Activated T-helper 1 cell treated with anti-CD3 and anti-CD28 coated beads, Interleukin-12 subunit alpha, Interleukin-12 subunit beta, Interleukin-2, Interleukin-4 antibody, amounts not matched to agents 30 ng/mL and 10 ng/mL and 1 ng/mL, durations not matched to agents 14 hours and 24 hours and 36 hours (primary cell): Measurements from ENCODE around the gene TBX19. TPM values are rescaled to one million over a fixed set of nuclear protein-coding genes. Genes with fewer than 3 reads are reported as not detected.
"Not testable (repeated sequence)": the region's sequence is repeated elsewhere in the genome, so short reads cannot be mapped to it uniquely, and the experiment has no call there.

ENCODE experiments used
- DNase-seq: peaks from one replicate; pipeline ENCODE4 v3.0.0; 2021; ENCODE audit warnings: low spot score
- H3K27ac Mint-ChIP-seq: one replicate; pipeline ENCODE4 v1.8.0; 2021; ENCODE audit warnings: mild to moderate bottlenecking, mixed read lengths
- H3K27me3 Mint-ChIP-seq: one replicate; pipeline ENCODE4 v1.8.0; 2022; ENCODE audit warnings: mild to moderate bottlenecking, moderate library complexity, mixed read lengths; ENCODE audit not compliant: insufficient read depth
- H3K36me3 Mint-ChIP-seq: one replicate; pipeline ENCODE4 v1.8.0; 2021; ENCODE audit warnings: low read depth, mixed read lengths
- H3K4me1 Mint-ChIP-seq: one replicate; pipeline ENCODE4 v1.8.0; 2021; ENCODE audit warnings: low read depth, mixed read lengths
- H3K4me3 Mint-ChIP-seq: one replicate; pipeline ENCODE4 v1.8.0; 2021; ENCODE audit warnings: mild to moderate bottlenecking, moderate library complexity, mixed read lengths
- H3K9me3 Mint-ChIP-seq: one replicate; pipeline ENCODE4 v1.8.0; 2021; ENCODE audit warnings: mixed read lengths
- intact Hi-C: fragments of 100-400 bp; cut with micrococcal nuclease; formaldehyde crosslinking; loops from one replicate; pipeline ENCODE4 v1.15.1; 2024
- total RNA-seq: library from RNA; stranded (reverse); gene quantifications from 2 replicates; pipeline ENCODE4 v1.2.3, GENCODE V29; 2022

TBX19 gene
- total RNA-seq, 1 donor from 2014 or later, result 2.0 TPM

DNA sequence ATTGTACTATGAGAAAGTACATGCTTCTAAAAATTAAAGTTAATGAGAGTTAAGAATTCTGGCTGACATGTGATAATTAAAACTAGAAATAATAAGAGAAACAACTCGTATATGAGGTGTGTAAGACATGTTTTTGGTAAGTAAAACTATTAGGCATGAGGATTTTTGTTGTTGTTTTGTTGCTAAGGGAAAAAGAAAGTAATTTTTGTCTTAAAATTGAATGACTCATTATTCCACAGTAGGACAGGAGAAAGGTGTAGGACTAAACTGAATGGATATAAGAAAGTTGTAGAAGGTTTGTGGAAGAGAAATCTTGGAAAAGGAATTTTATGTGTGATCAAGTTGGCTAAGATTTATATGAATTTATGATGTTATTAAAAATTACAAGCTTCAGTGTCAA is 54.8 kb downstream of the TBX19 start:
- Mint-ChIP-seq H3K9me3 (peaks cover 3% of the 10 kb centered on the region), H3K27me3 (peaks cover 7% of the 10 kb centered on the region), H3K4me3 (no peak overlapping the region), H3K4me1 (peaks cover 31% of the 10 kb centered on the region), H3K36me3 (peaks cover 8% of the 10 kb centered on the region), H3K27ac (no peak overlapping the region)
- DNase-seq, result no peak
- intact Hi-C loops, result no loop called here

DNA sequence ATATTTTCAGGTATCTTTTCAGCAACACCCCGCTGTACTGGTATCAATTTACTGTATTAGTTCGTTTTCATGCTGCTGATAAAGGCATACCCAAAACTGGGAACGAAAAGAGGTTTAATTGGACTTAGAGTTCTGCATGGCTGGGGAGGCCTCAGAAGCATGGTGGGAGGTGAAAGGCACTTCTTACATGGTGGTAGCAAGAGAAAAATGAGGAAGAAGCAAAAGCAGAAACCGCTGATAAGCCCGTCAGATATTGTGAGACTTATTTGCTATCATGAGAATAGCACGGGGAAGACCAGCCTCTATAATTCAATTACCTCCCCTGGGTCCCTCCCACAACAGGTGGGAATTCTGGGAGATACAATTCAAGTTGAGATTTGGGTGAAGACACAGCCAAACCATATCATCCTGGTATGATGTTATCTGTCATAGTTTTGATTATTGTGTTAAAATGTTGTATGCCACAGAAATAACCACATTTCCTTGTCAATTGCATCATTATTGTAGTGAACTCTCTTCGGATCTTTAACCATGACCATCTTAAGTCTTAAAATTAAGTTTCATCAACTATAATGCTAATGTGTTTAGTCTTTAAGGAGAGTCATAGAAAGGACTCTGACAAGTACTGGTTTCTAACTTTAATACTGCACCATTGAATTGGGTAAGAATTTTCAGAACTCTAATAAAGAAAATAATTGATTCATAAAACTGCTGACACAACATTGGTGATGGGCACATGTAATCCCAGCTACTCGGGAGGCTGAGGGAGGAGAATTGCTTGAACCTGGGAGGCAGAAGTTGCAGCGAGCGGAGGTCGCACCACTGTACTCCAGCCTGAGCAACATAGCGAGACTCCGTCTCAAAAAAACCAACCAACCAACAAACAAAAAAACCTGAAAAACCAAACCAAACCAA is 58.2 kb downstream of the TBX19 start:
- no peak overlapping the region for H3K27ac Mint-ChIP-seq
- peaks cover 63% of the 10 kb centered on the region for H3K4me1 Mint-ChIP-seq
- intact Hi-C loops, result no loop called here

DNA sequence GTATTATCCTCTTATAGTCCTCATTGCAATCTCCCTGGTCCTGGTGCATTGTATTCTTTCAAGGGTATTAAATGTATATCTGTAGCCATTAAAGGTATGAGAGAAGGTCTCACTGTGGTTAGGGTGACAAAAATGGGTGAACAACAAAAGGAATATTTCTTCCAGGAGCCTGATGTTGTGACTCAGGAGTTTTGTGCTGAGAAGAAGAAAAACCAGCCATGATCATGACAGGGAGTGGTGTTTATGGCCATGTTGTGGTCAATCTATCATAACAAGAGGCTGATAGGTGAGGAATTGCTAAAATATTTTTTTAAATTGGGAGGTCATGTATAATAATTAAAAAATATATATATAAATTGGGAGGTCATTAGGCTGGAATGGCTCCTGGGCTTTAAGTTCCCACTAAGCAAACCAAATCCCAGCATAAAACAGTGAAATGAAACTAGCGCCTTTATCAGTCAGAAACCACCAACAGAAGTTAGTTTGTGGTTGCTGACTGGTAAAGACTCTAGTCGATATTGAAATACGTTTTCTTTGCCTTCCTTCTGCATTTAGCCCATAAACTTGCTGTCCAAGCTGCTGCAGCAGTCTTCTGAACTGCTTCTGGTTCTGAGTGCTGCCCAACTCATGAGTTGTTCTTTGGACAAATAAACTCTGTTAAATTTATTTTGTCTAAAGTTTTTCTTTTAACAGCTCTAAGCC is 60.3 kb downstream of the TBX19 start:
- peak overlapping the region; percentile 54 for H3K27ac Mint-ChIP-seq
- peaks cover 62% of the 10 kb centered on the region for H3K4me1 Mint-ChIP-seq
- peaks cover 8% of the 10 kb centered on the region for H3K36me3 Mint-ChIP-seq
- no peak overlapping the region for H3K4me3 Mint-ChIP-seq
- intact Hi-C loops, result loop anchor here (5.0 to 10.0 kb wide), 6 partner anchors 764 to 1251 kb away; partner anchors contain the start of genes ATP1B1, BLZF1, NME7 and SLC19A2
- H3K9me3 Mint-ChIP-seq, result peaks cover 6% of the 10 kb centered on the region
- no peak for DNase-seq
- H3K27me3 Mint-ChIP-seq, result peaks cover 7% of the 10 kb centered on the region

More for the DNA sequence above, 58.2 kb downstream of the TBX19 start:
- DNase-seq, result no peak
- Mint-ChIP-seq H3K4me3 (no peak overlapping the region), H3K27me3 (peaks cover 7% of the 10 kb centered on the region), H3K36me3 (peaks cover 8% of the 10 kb centered on the region), H3K9me3 (peaks cover 6% of the 10 kb centered on the region)

DNA sequence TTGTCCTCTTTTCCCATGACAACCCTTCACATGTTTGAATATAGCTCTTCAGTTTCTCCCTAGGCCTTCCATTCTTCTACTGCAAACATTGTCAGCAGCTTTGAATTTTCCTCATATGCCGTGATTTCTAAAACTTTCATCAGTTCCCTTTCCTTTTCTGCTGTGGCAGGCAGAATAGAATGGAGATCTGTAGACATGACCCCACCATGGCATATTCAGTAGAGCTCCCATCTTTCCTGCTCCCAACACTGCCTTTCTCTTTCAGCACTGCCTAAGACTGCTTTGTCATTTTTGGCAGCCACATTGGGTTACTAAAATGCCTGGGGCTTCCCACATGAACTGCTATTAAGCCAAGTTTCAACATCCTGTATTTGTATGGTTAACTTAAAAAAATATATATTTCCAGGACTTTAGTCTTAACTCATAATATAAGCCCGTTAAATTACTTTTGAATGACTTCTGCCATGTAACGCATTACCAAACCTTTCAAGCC is 60.9 kb downstream of the TBX19 start:
- DNase-seq, result no peak
- peak overlapping the region; percentile 43 for H3K4me3 Mint-ChIP-seq

DNA sequence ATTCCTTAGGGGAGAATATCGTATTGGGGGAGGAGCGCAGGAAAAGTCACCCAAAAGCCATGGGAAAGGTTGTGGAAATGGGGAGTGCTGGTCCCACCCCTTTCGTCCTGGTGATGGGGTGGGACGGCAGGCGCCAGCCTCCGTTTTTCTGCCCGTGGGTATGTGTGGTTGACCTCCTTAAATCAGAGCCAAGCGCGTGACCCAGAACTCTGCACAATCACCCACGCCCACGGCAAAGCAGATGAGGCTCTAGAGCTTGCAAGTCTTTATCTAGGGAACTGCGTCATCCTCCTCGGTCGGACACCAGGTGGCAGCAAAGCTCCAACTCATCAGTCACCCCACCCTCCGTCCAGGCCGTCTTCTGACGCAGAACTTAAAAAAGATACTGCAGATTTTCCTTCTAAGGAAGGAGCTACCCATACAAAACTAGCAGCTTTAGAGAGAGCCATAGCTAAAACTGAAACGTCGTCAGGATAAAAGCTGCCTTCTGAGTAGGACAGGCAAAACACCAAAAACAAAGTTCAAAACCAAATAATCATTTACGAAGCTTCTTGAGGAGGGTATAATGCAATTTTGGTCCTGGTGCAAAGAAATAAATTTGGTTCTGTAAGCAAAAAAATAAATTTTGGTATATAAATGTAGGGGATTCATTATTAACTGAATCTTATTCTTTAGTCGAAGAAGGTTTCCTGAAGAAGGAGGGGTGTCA is 62.0 kb downstream of the TBX19 start:
- peaks cover 64% of the 10 kb centered on the region for H3K4me1 Mint-ChIP-seq
- peaks cover 7% of the 10 kb centered on the region for H3K27me3 Mint-ChIP-seq
- H3K9me3 Mint-ChIP-seq, result peaks cover 6% of the 10 kb centered on the region
- peak; percentile 79 for DNase-seq
- intact Hi-C loops, result loop anchor here (1.0 to 10.0 kb wide), 16 partner anchors 21 to 1250 kb away; partner anchors contain the start of genes ATP1B1, BLZF1, NME7 and SFT2D2
- H3K36me3 Mint-ChIP-seq, result peaks cover 8% of the 10 kb centered on the region
- H3K27ac Mint-ChIP-seq, result peak overlapping the region; percentile 14
- no peak overlapping the region for H3K4me3 Mint-ChIP-seq

More for the DNA sequence above, 60.9 kb downstream of the TBX19 start:
- H3K9me3 Mint-ChIP-seq, result peaks cover 6% of the 10 kb centered on the region
- peaks cover 8% of the 10 kb centered on the region for H3K36me3 Mint-ChIP-seq
- peaks cover 7% of the 10 kb centered on the region for H3K27me3 Mint-ChIP-seq
- intact Hi-C loops, result loop anchor here (5.0 to 10.0 kb wide), 6 partner anchors 763 to 1251 kb away; partner anchors contain the start of genes ATP1B1, BLZF1, NME7 and SLC19A2
- H3K27ac Mint-ChIP-seq, result peak overlapping the region; percentile 54
- H3K4me1 Mint-ChIP-seq, result peaks cover 62% of the 10 kb centered on the region

DNA sequence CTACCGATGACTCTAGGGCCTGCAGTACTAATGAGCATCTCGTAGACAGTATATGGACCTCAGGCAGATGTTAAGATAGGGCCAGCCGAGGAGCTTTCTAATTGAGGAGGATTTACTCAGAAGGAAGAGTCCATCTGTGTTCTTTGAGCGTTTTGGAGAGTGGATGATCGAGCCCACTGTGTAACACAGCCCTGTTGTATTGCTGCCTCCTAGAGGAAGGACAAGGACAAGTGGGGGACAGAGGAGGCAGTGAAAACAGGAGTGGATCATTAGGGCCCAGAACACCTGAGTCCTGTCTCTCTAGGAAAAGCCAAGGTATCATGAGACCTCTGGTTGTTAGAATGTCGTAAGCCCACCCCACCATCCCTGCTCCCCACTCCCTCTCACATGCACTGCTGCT is 62.9 kb downstream of the TBX19 start:
- intact Hi-C loops, result loop anchor here (2.0 to 10.0 kb wide), 9 partner anchors 117 to 1249 kb away; partner anchors contain the start of genes ATP1B1, BLZF1, NME7 and SFT2D2
- H3K4me3 Mint-ChIP-seq, result no peak overlapping the region
- peaks cover 67% of the 10 kb centered on the region for H3K4me1 Mint-ChIP-seq
- H3K36me3 Mint-ChIP-seq, result peaks cover 6% of the 10 kb centered on the region
- no peak for DNase-seq
- peaks cover 3% of the 10 kb centered on the region for H3K27me3 Mint-ChIP-seq
- no peak overlapping the region for H3K27ac Mint-ChIP-seq
- H3K9me3 Mint-ChIP-seq, result peaks cover 5% of the 10 kb centered on the region

DNA sequence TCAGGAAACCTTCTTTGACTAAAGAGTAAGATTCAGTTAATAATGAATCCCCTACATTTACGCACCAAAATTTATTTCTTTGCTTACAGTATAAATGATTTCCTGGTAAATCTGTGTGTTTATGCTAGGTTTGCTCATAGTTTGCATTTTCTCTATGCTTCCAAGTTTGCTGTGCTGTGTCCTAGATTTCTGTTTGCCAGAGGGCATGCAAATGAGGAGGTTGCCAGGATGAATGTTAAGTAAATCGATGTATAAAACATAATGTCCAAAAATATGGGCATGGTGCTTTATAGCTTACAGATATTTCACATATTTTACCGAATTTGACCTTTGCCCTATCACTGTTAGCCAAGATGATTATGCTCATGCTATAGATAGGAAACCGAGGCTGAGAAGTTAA is 63.8 kb downstream of the TBX19 start:
- DNase-seq, result no peak
- Mint-ChIP-seq H3K9me3 (peaks cover 3% of the 10 kb centered on the region), H3K36me3 (peaks cover 4% of the 10 kb centered on the region), H3K4me1 (peaks cover 59% of the 10 kb centered on the region), H3K27ac (no peak overlapping the region), H3K4me3 (no peak overlapping the region), H3K27me3 (no peaks in the 10 kb centered on the region)
- intact Hi-C loops, result loop anchor here (5.0 to 10.0 kb wide), 6 partner anchors 760 to 1248 kb away; partner anchors contain the start of genes ATP1B1, BLZF1, NME7 and SLC19A2

DNA sequence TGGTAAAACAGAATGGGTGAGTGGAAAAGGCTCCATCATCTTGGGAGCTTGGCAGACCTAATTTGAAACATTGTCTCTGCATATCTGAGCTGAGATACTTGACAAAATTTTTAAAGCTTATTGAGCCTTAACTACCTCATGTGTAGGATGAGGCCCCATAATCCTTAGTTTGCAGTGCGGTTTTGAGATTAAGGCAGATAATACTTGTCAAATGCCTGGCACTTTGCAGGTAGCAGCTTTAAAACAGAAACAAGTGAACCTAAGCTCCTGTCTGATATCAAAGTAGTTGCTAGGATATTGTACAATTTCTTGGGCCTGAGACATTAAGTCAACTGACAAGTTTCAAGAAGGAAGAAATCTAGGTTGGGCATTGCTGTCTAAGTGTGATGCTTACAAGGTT is 65.3 kb downstream of the TBX19 start:
- no peak overlapping the region for H3K4me3 Mint-ChIP-seq
- DNase-seq, result no peak
- peaks cover 3% of the 10 kb centered on the region for H3K9me3 Mint-ChIP-seq
- H3K36me3 Mint-ChIP-seq, result peaks cover 2% of the 10 kb centered on the region
- no peak overlapping the region for H3K27ac Mint-ChIP-seq
- peaks cover 44% of the 10 kb centered on the region for H3K4me1 Mint-ChIP-seq
- H3K27me3 Mint-ChIP-seq, result no peaks in the 10 kb centered on the region
- intact Hi-C loops, result loop anchor here (10.0 kb wide), 2 partner anchors 759 to 1139 kb away; partner anchors contain the start of genes ATP1B1 and SLC19A2

DNA sequence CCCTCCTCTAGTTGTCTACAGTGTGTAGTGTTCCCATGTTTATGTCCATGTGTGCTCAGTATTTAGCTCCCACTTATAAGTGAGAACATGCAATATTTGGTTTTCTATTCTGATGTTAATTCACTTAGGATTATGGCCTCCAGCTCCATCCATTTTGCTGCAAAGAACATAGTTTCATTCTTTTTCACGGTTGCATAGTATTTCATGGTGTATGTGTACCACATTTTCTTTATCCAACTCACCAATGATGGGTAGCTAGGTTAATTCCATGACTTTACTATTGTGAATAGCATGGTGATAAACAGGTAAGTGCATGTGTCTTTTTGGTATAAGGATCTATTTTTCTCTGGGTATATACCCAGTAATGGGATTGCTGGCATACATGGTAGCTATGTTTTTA is 67.0 kb downstream of the TBX19 start:
- Mint-ChIP-seq H3K4me1 (peaks cover 29% of the 10 kb centered on the region), H3K27ac (no peak overlapping the region), H3K27me3 (no peaks in the 10 kb centered on the region), H3K36me3 (peaks cover 2% of the 10 kb centered on the region), H3K4me3 (peak overlapping the region; percentile 82), H3K9me3 (no peaks in the 10 kb centered on the region)
- intact Hi-C loops, result loop anchor here (1.0 to 10.0 kb wide), 3 partner anchors 13 to 1137 kb away; partner anchors contain the start of genes ATP1B1 and SLC19A2
- no peak for DNase-seq

DNA sequence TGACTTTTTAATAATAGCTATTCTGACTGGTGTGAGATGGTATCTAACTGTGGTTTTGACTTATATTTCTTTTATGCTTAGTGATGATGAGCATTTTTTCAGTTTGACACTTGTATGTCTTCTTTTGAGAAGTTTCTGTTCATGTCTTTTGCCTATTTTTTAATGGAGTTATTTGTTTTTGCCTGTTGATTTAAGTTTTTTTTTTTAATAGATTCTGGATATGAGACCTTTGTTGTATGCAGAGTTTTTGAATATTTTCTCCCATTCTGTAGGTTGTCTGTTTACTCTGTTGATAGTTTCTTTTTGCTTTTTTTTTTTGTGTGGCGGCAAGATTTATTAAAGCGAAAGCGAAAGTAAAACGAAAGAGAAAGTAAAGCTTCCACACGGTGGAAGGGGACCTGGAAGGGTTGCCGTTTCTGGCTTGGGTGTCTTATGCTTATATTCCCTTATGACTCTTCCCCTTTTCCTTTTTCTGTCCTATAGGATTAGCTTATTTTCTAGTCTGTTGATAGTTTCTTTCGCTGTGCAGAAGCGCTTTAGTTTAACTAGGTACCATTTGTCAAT is 67.6 kb downstream of the TBX19 start:
- Mint-ChIP-seq H3K4me1 (peaks cover 23% of the 10 kb centered on the region), H3K27ac (peak overlapping the region; percentile 69), H3K9me3 (no peaks in the 10 kb centered on the region), H3K36me3 (peaks cover 2% of the 10 kb centered on the region), H3K4me3 (peak overlapping the region; percentile 82), H3K27me3 (no peaks in the 10 kb centered on the region)
- DNase-seq, result no peak
- intact Hi-C loops, result loop anchor here (1.0 to 10.0 kb wide), 3 partner anchors 12 to 1137 kb away; partner anchors contain the start of genes ATP1B1 and SLC19A2

DNA sequence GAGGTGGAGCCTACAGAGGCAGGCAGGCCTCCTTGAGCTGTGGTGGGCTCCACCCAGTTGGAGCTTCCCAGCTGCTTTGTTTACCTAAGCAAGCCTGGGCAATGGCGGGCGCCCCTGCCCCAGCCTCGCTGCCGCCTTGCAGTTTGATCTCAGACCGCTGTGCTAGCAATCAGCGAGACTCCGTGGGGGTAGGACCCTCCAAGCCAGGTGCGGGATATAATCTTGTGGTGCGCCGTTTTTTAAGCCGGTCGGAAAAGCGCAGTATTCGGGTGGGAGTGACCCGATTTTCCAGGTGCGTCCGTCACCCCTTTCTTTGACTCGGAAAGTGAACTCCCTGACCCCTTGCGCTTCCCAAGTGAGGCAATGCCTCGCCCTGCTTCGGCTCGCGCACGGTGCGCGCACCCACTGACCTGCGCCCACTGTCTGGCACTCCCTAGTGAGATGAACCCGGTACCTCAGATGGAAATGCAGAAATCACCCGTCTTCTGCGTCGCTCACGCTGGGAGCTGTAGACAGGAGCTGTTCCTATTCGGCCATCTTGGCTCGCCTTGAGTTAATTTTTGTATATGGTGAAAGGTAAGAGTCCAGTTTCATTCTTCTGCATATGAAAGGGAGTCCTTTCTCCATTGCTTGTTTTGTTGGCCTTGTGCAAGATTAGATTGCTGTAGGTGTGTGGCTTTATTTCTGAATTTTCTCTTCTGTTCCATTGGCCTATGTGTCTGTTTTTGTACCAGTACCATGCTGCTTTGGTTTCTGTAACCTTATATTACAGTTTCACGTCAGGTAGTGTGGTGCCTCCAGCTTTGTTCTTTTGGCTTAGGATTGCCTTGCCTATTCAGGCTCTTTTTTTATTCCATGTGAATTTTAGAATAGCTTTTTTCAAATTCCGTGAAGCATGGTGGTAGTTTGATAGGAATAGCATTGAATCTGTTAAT is 73.9 kb downstream of the TBX19 start:
- H3K4me3 Mint-ChIP-seq, intact Hi-C loops, H3K27ac Mint-ChIP-seq, H3K9me3 Mint-ChIP-seq, H3K27me3 Mint-ChIP-seq, DNase-seq, H3K36me3 Mint-ChIP-seq, H3K4me1 Mint-ChIP-seq: not testable (repeated sequence)
